Psoas muscle (tissue), 8 donors: Measurements from ENCODE around the gene FAM227A. TPM values are rescaled to one million over a fixed set of nuclear protein-coding genes. Genes with fewer than 3 reads are reported as not detected.

Source experiments
- ATAC-seq, 4 donors: fragments of 200-7000 bp; cut with Tn5 transposase; one replicate each; pipeline ENCODE4 v1.9.1; 2020; ENCODE audit warnings: moderate library complexity in 3 of 4, mild to moderate bottlenecking in 2 of 4
- DNase-seq, 2 donors: peaks; one replicate each; pipeline ENCODE4 v3.0.0-alpha.2; 2020
- H3K27ac ChIP-seq: fragments of 200-600 bp; one replicate; pipeline ENCODE4 v1.8.0; 2022
- H3K27me3 ChIP-seq, 3 donors: fragments of 200-600 bp in 1 of 3; one replicate each; pipeline versions ENCODE4 v1.6.1 to v1.8.0; 2013 to 2022; ENCODE audit warnings: low read length in 2 of 3, mild to moderate bottlenecking in 2 of 3, moderate library complexity in 1 of 3; ENCODE audit not compliant: insufficient read depth in 3 of 3
- H3K36me3 ChIP-seq, 2 donors: fragments of 200-600 bp in 1 of 2; one replicate each; pipeline versions ENCODE4 v1.6.1 to v1.8.0; 2013 to 2022; ENCODE audit warnings: low read depth in 1 of 2, mild to moderate bottlenecking in 1 of 2, moderate library complexity in 1 of 2; ENCODE audit not compliant: insufficient read depth in 1 of 2
- H3K4me1 ChIP-seq: fragments of 200-600 bp; one replicate; pipeline ENCODE4 v1.8.0; 2022
- H3K4me3 ChIP-seq: fragments of 200-600 bp; one replicate; pipeline ENCODE4 v1.8.0; 2022; ENCODE audit warnings: mild to moderate bottlenecking
- H3K9me3 ChIP-seq: fragments of 200-600 bp; one replicate; pipeline ENCODE4 v1.8.0; 2022
- CTCF ChIP-seq: fragments of 200-600 bp; IDR thresholded peaks from one replicate; pipeline ENCODE4 v1.8.0; 2022; ENCODE audit warnings: antibody characterized with exemption
- WGBS, 3 donors: extraction: QIAGEN DNeasy Blood & Tissue Kit; methylation state at CpG; one replicate each; pipeline versions ENCODE4 v1.1.6 to v1.1.7; 2013; 5-methylcytosine and 5-hydroxymethylcytosine counted together
- intact Hi-C, 2 donors: fragments of 100-400 bp; cut with DNase I; formaldehyde crosslinking; loops; one replicate each; pipeline versions ENCODE4 v1.11.0 to v1.14.2; 2022
- polyA plus RNA-seq, 3 donors: library from polyadenylated mRNA; stranded (reverse); fragments of 200-250 nt; gene quantifications; one replicate each; pipeline ENCODE4 v1.2.3, GENCODE V29; 2013
- total RNA-seq, 4 donors: library from RNA; stranded (reverse); fragmentation: NEBNext Ultra II Directional in 2 of 4; extraction: Animal tissue kit (Norgen Biotek cat#: 25700) in 2 of 4; gene quantifications; one replicate each; pipeline versions ENCODE4 v1.2.1 to v1.2.4, GENCODE V29; 2021 to 2023
- donor health status: healthy with polysubstance abuse.
- donor health status: DM: no; HTN: no; CAD: no; lungs with moderate emphysema.
- donor health status: Bipolar disorder and iron deficiency.
- donor health status: healthy.
- donor health status: DM: yes; HTN: yes; CAD: no.
- donor health status: DM: no; HTN: no; CAD: no.
- donor health status: DM: no; HTN: no; CAD: no.
- donor health status: DM: yes; HTN: yes; CAD: no.

The FAM227A gene
- total and polyA plus RNA-seq, 7 donors = 0.03 to 0.34 (median 0.18) TPM

GRCh38 chr22:38641476-38642040 is 14.6 kb downstream of the FAM227A start:
- no peak overlapping the region for H3K27ac ChIP-seq
- H3K9me3 ChIP-seq = no peaks in the 10 kb centered on the region
- H3K27me3 ChIP-seq = no peaks in the 10 kb centered on the region
- ATAC-seq = no peak
- H3K4me3 ChIP-seq = no peak overlapping the region
- DNase-seq = no peak
- no peaks in the 10 kb centered on the region for H3K36me3 ChIP-seq
- no peaks in the 10 kb centered on the region for H3K4me1 ChIP-seq
- intact Hi-C loops = no loop called here
- WGBS, 3 donors = 91 to 96% (median 92%) methylated on average over 12 to 13 of the region's 13 CpGs
- no peak for TF ChIP-seq CTCF

- H3K4me3 ChIP-seq = no peak overlapping the region
- no peak overlapping the region for H3K27ac ChIP-seq
- TF ChIP-seq CTCF = no peak
- 57 to 79% (median 72%) methylated on average over 3 of the region's 3 CpGs for WGBS, 3 donors
- intact Hi-C loops = no loop called here
- no peaks in the 10 kb centered on the region for H3K9me3 ChIP-seq
- ATAC-seq (no peak), DNase-seq (no peak)
- H3K27me3 ChIP-seq = no peaks in the 10 kb centered on the region
- no peaks in the 10 kb centered on the region for H3K36me3 ChIP-seq
- no peaks in the 10 kb centered on the region for H3K4me1 ChIP-seq
Measured at GRCh38 chr22:38638728-38639127, 17.5 kb downstream of the FAM227A start.

GRCh38 chr22:38638216-38638615 is 18.0 kb downstream of the FAM227A start:
- ATAC-seq = no peak
- no peak overlapping the region for H3K4me3 ChIP-seq
- no peak for DNase-seq
- H3K27me3 ChIP-seq = no peaks in the 10 kb centered on the region
- intact Hi-C loops = no loop called here
- H3K9me3 ChIP-seq = no peaks in the 10 kb centered on the region
- no peaks in the 10 kb centered on the region for H3K4me1 ChIP-seq
- no peak overlapping the region for H3K27ac ChIP-seq
- TF ChIP-seq CTCF = no peak
- WGBS, 3 donors = 84 to 96% (median 90%) methylated on average over 2 of the region's 2 CpGs
- no peaks in the 10 kb centered on the region for H3K36me3 ChIP-seq

- 85 to 87% (median 87%) methylated on average over 3 of the region's 3 CpGs for WGBS, 3 donors
- Histone ChIP-seq H3K27me3 (no peaks in the 10 kb centered on the region), H3K4me3 (no peak overlapping the region), H3K36me3 (no peaks in the 10 kb centered on the region), H3K4me1 (no peaks in the 10 kb centered on the region), H3K9me3 (no peaks in the 10 kb centered on the region), H3K27ac (no peak overlapping the region)
- intact Hi-C loops = no loop called here
- DNase-seq (no peak), ATAC-seq (no peak)
- no peak for TF ChIP-seq CTCF
Measured at GRCh38 chr22:38632528-38632927, 23.7 kb downstream of the FAM227A start.

GRCh38 chr22:38631724-38632123 is 24.5 kb downstream of the FAM227A start:
- Histone ChIP-seq H3K4me1 (no peaks in the 10 kb centered on the region), H3K9me3 (no peaks in the 10 kb centered on the region), H3K27me3 (no peaks in the 10 kb centered on the region), H3K36me3 (no peaks in the 10 kb centered on the region), H3K4me3 (no peak overlapping the region), H3K27ac (no peak overlapping the region)
- TF ChIP-seq CTCF = no peak
- intact Hi-C loops = no loop called here
- DNase-seq (no peak), ATAC-seq (no peak)
- 83 to 84% (median 84%) methylated on average over 9 of the region's 9 CpGs for WGBS, 3 donors
